CD8-positive, alpha-beta memory T cell (primary cell): Measurements from ENCODE around the gene TMEM43. TPM values are rescaled to one million over a fixed set of nuclear protein-coding genes. Genes with fewer than 3 reads are reported as not detected.
A peak's percentile ranks its signal among the peaks of the same experiment; 100 is the strongest.
"Not testable (repeated sequence)": the region's sequence is repeated elsewhere in the genome, so short reads cannot be mapped to it uniquely, and the experiment has no call there.

ENCODE experiments used
- CTCF ChIA-PET: fragments of 350-600 bp; sonication (Branson Sonifier 250); formaldehyde crosslinking; loops from one replicate; lab custom pipeline; 2021; ENCODE audit warnings: antibody characterized with exemption; lab: Charles Lee
- POLR2A ChIA-PET: fragments of 350-600 bp; sonication (Branson Sonifier 250); formaldehyde crosslinking; loops from one replicate; lab custom pipeline; 2021; ENCODE audit warnings: antibody characterized with exemption; lab: Charles Lee
- DNase-seq, 5 donors: peaks; one replicate each; pipeline versions ENCODE4 v3.0.0 to v3.0.0-alpha.2; 2020 to 2022; ENCODE audit warnings: mixed read lengths in 1 of 5
- H3K27ac ChIP-seq: one replicate; pipeline ENCODE4 v1.7.0; 2013; ENCODE audit warnings: low read depth, mild to moderate bottlenecking, low read length, moderate library complexity
- H3K27me3 ChIP-seq: 2 replicates; pipeline ENCODE4 v1.7.0; 2013; ENCODE audit warnings: low read length, mild to moderate bottlenecking; ENCODE audit not compliant: insufficient read depth, poor library complexity, severe bottlenecking
- H3K36me3 ChIP-seq: 2 replicates; pipeline ENCODE4 v1.7.0; 2013; ENCODE audit warnings: mild to moderate bottlenecking, low read length, moderate library complexity; ENCODE audit not compliant: insufficient read depth
- H3K4me1 ChIP-seq: 2 replicates; pipeline ENCODE4 v1.7.0; 2013; ENCODE audit warnings: mild to moderate bottlenecking, low read length, moderate library complexity; ENCODE audit not compliant: insufficient read depth
- H3K4me3 ChIP-seq: 2 replicates; pipeline ENCODE4 v1.7.0; 2013; ENCODE audit warnings: mild to moderate bottlenecking, low read length
- H3K9me3 ChIP-seq: 2 replicates; pipeline ENCODE4 v1.7.0; 2013; ENCODE audit warnings: mild to moderate bottlenecking, low read length
- H3K27ac Mint-ChIP-seq, 8 donors: one replicate each; pipeline ENCODE4 v1.8.0; 2020 to 2021; ENCODE audit warnings: mixed read lengths in 8 of 8, mild to moderate bottlenecking in 6 of 8, inconsistent platforms in 3 of 8, moderate library complexity in 3 of 8
- H3K27me3 Mint-ChIP-seq, 2 donors: one replicate each; pipeline ENCODE4 v1.8.0; 2020 to 2021; ENCODE audit warnings: mixed read lengths in 2 of 2, mild to moderate bottlenecking in 1 of 2, moderate library complexity in 1 of 2
- H3K36me3 Mint-ChIP-seq, 3 donors: one replicate each; pipeline ENCODE4 v1.8.0; 2020 to 2021; ENCODE audit warnings: mixed read lengths in 3 of 3, inconsistent platforms in 1 of 3, mild to moderate bottlenecking in 1 of 3
- H3K4me1 Mint-ChIP-seq, 3 donors: one replicate each; pipeline ENCODE4 v1.8.0; 2020 to 2021; ENCODE audit warnings: mixed read lengths in 3 of 3, inconsistent platforms in 1 of 3, mild to moderate bottlenecking in 1 of 3
- H3K4me3 Mint-ChIP-seq, 7 donors: one replicate each; pipeline ENCODE4 v1.8.0; 2020 to 2021; ENCODE audit warnings: mixed read lengths in 7 of 7, mild to moderate bottlenecking in 6 of 7, moderate library complexity in 4 of 7, inconsistent platforms in 2 of 7
- H3K9me3 Mint-ChIP-seq, 5 donors: one replicate each; pipeline ENCODE4 v1.8.0; 2020 to 2022; ENCODE audit warnings: mixed read lengths in 5 of 5, mild to moderate bottlenecking in 3 of 5, moderate library complexity in 2 of 5, inconsistent platforms in 1 of 5
- polyA plus RNA-seq: library from polyadenylated mRNA; unstranded; fragments of 300-500 nt; fragmentation: Illumina TruSeq; gene quantifications from one replicate; pipeline ENCODE4 v1.2.3, GENCODE V29; 2021
- total RNA-seq, 2 experiments: library from RNA; stranded (reverse); gene quantifications; one replicate each; pipeline ENCODE4 v1.2.3, GENCODE V29; 2021

The TMEM43 gene
- total and polyA plus RNA-seq, 3 experiments from 2014 or later = 48.8 to 75.3 (median 49.4) TPM

GRCh38 chr3:14119651-14120050 is 5.2 kb upstream of the TMEM43 start:
- no peaks in the 10 kb centered on the region for H3K9me3 ChIP-seq
- no peak for DNase-seq
- peaks cover 29% of the 10 kb centered on the region for H3K36me3 ChIP-seq
- CTCF ChIA-PET = interaction anchor here (1.2 kb wide), 1 partner anchor 49 kb away, joined by 3 read pairs; no protein-coding TSS in a partner anchor
- H3K4me3 ChIP-seq = no peak overlapping the region
- H3K27ac ChIP-seq = no peak overlapping the region
- H3K36me3 Mint-ChIP-seq = peaks cover 0 to 60% (median 6%) of the 10 kb centered on the region in 3 donors
- H3K27ac Mint-ChIP-seq = peak overlapping the region in 2 of 8 donors; percentile 15 to 23
- peaks cover 24 to 38% (median 25%) of the 10 kb centered on the region in 3 donors for H3K4me1 Mint-ChIP-seq
- H3K9me3 Mint-ChIP-seq = no peaks in the 10 kb centered on the region
- peaks cover 10% of the 10 kb centered on the region for H3K4me1 ChIP-seq
- H3K27me3 ChIP-seq = no peaks in the 10 kb centered on the region
- no peaks in the 10 kb centered on the region for H3K27me3 Mint-ChIP-seq
- H3K4me3 Mint-ChIP-seq = peak overlapping the region in 1 of 7 donors; percentile 9
- POLR2A ChIA-PET = interaction anchor here (0.5 kb wide), 1 partner anchor 1523 kb away, joined by 3 read pairs; no protein-coding TSS in a partner anchor

GRCh38 chr3:14120111-14120920 is 4.5 kb upstream of the TMEM43 start:
- peaks cover 0 to 3% of the 10 kb centered on the region in 2 donors for H3K27me3 Mint-ChIP-seq
- H3K9me3 ChIP-seq = no peaks in the 10 kb centered on the region
- H3K27ac Mint-ChIP-seq = peak overlapping the region in 4 of 8 donors; percentile 6 to 98 (median 62)
- H3K27me3 ChIP-seq = no peaks in the 10 kb centered on the region
- peak overlapping the region in 1 of 7 donors; percentile 9 for H3K4me3 Mint-ChIP-seq
- ChIA-PET CTCF (no interaction called here), POLR2A (interaction anchor here (0.5 kb wide), 1 partner anchor 1524 kb away, joined by 3 read pairs; no protein-coding TSS in a partner anchor)
- no peak for DNase-seq
- peaks cover 24 to 38% (median 25%) of the 10 kb centered on the region in 3 donors for H3K4me1 Mint-ChIP-seq
- peaks cover 22% of the 10 kb centered on the region for H3K36me3 ChIP-seq
- no peak overlapping the region for H3K4me3 ChIP-seq
- H3K4me1 ChIP-seq = peaks cover 10% of the 10 kb centered on the region
- no peak overlapping the region for H3K27ac ChIP-seq
- no peaks in the 10 kb centered on the region for H3K9me3 Mint-ChIP-seq
- peaks cover 0 to 59% (median 6%) of the 10 kb centered on the region in 3 donors for H3K36me3 Mint-ChIP-seq

- DNase-seq, CTCF ChIA-PET, H3K4me3 Mint-ChIP-seq, H3K27me3 Mint-ChIP-seq, H3K9me3 ChIP-seq, H3K4me3 ChIP-seq, H3K27me3 ChIP-seq, H3K9me3 Mint-ChIP-seq, POLR2A ChIA-PET, H3K27ac ChIP-seq: not testable (repeated sequence)
- peaks cover 16% of the 10 kb centered on the region for H3K36me3 ChIP-seq
- Mint-ChIP-seq H3K27ac (peak overlapping the region in 1 of 8 donors; percentile 98), H3K36me3 (peaks cover 0 to 59% (median 6%) of the 10 kb centered on the region in 3 donors), H3K4me1 (peaks cover 28 to 41% (median 29%) of the 10 kb centered on the region in 3 donors)
- H3K4me1 ChIP-seq = peaks cover 16% of the 10 kb centered on the region
Measured at GRCh38 chr3:14120921-14121448, 3.9 kb upstream of the TMEM43 start.

GRCh38 chr3:14121859-14122258 is 3.0 kb upstream of the TMEM43 start:
- Mint-ChIP-seq H3K4me1 (peaks cover 36 to 50% (median 38%) of the 10 kb centered on the region in 3 donors), H3K4me3 (peak overlapping the region in 3 of 7 donors; percentile 95 to 99 (median 97)), H3K27me3 (peaks cover 0 to 5% of the 10 kb centered on the region in 2 donors), H3K27ac (peak overlapping the region in 4 of 8 donors; percentile 35 to 98 (median 64)), H3K9me3 (no peaks in the 10 kb centered on the region), H3K36me3 (peaks cover 0 to 56% (median 6%) of the 10 kb centered on the region in 3 donors)
- Histone ChIP-seq H3K36me3 (peaks cover 11% of the 10 kb centered on the region), H3K27ac (no peak overlapping the region), H3K9me3 (no peaks in the 10 kb centered on the region), H3K27me3 (no peaks in the 10 kb centered on the region), H3K4me3 (no peak overlapping the region), H3K4me1 (peaks cover 24% of the 10 kb centered on the region)
- POLR2A ChIA-PET = no interaction called here
- no peak for DNase-seq
- CTCF ChIA-PET = no interaction called here

- no peaks in the 10 kb centered on the region for H3K9me3 Mint-ChIP-seq
- peaks cover 0 to 5% of the 10 kb centered on the region in 2 donors for H3K27me3 Mint-ChIP-seq
- Histone ChIP-seq H3K36me3 (peaks cover 12% of the 10 kb centered on the region), H3K9me3 (no peaks in the 10 kb centered on the region), H3K27ac (no peak overlapping the region), H3K4me3 (no peak overlapping the region), H3K4me1 (peaks cover 29% of the 10 kb centered on the region), H3K27me3 (no peaks in the 10 kb centered on the region)
- ChIA-PET POLR2A (no interaction called here), CTCF (interaction anchor here (4.1 kb wide), 1 partner anchor 57 kb away, joined by 30 read pairs; the partner anchor contains the start of genes LSM3 and XPC)
- H3K4me3 Mint-ChIP-seq = peak overlapping the region; percentile 10 to 99 (median 63)
- H3K27ac Mint-ChIP-seq = peak overlapping the region in 5 of 8 donors; percentile 35 to 98 (median 78)
- no peak for DNase-seq
- peaks cover 41 to 54% (median 42%) of the 10 kb centered on the region in 3 donors for H3K4me1 Mint-ChIP-seq
- peaks cover 0 to 56% (median 6%) of the 10 kb centered on the region in 3 donors for H3K36me3 Mint-ChIP-seq
Measured at GRCh38 chr3:14122301-14122700, 2.6 kb upstream of the TMEM43 start.

- DNase-seq = no peak
- Mint-ChIP-seq H3K27ac (peak overlapping the region; percentile 77 to 98 (median 97)), H3K9me3 (no peaks in the 10 kb centered on the region), H3K36me3 (peaks cover 6 to 62% (median 14%) of the 10 kb centered on the region in 3 donors), H3K4me1 (peaks cover 53 to 67% (median 55%) of the 10 kb centered on the region in 3 donors), H3K27me3 (peaks cover 0 to 5% of the 10 kb centered on the region in 2 donors), H3K4me3 (peak overlapping the region; percentile 93 to 99 (median 97))
- peaks cover 15% of the 10 kb centered on the region for H3K36me3 ChIP-seq
- no peaks in the 10 kb centered on the region for H3K9me3 ChIP-seq
- peak overlapping the region; percentile 94 for H3K27ac ChIP-seq
- ChIA-PET CTCF (interaction anchor here (1.1 to 4.1 kb wide), 6 partner anchors 21 to 528 kb away, joined by 3 to 30 read pairs (median 10); partner anchors contain the start of genes CCDC174, LSM3 and XPC), POLR2A (interaction anchor here (0.8 to 3.6 kb wide), 5 partner anchors 19 to 528 kb away, joined by 4 to 78 read pairs (median 19); partner anchors contain the start of genes CCDC174, LSM3 and XPC)
- no peaks in the 10 kb centered on the region for H3K27me3 ChIP-seq
- H3K4me3 ChIP-seq = peak overlapping the region; percentile 99
- H3K4me1 ChIP-seq = peaks cover 34% of the 10 kb centered on the region
Measured at GRCh38 chr3:14123308-14124222, 1.3 kb upstream of the TMEM43 start.

- Histone ChIP-seq H3K4me1 (peaks cover 34% of the 10 kb centered on the region), H3K9me3 (no peaks in the 10 kb centered on the region), H3K27ac (peak overlapping the region; percentile 94), H3K4me3 (peak overlapping the region; percentile 99), H3K27me3 (no peaks in the 10 kb centered on the region), H3K36me3 (peaks cover 20% of the 10 kb centered on the region)
- Mint-ChIP-seq H3K27me3 (peaks cover 0 to 5% of the 10 kb centered on the region in 2 donors), H3K9me3 (no peaks in the 10 kb centered on the region), H3K36me3 (peaks cover 10 to 65% (median 16%) of the 10 kb centered on the region in 3 donors), H3K4me1 (peaks cover 54 to 70% (median 61%) of the 10 kb centered on the region in 3 donors), H3K27ac (peak overlapping the region; percentile 76 to 98 (median 97)), H3K4me3 (peak overlapping the region; percentile 93 to 99 (median 97))
- peak in 3 of 5 donors; percentile 32 to 73 (median 43) for DNase-seq
- POLR2A ChIA-PET = interaction anchor here (0.7 to 3.6 kb wide), 7 partner anchors 14 to 1460 kb away, joined by 3 to 78 read pairs (median 8); partner anchors contain the start of genes CCDC174, LSM3, RAF1 and XPC
- CTCF ChIA-PET = interaction anchor here (0.9 to 4.1 kb wide), 11 partner anchors 10 to 527 kb away, joined by 3 to 30 read pairs (median 4); partner anchors contain the start of genes CCDC174, LSM3 and XPC
Measured at GRCh38 chr3:14124223-14124614, 633 bp upstream of the TMEM43 start.
